Measurements from ENCODE around the gene SMC6.
A peak's percentile ranks its signal among the peaks of the same experiment; 100 is the strongest.

Gene SMC6

DNA sequence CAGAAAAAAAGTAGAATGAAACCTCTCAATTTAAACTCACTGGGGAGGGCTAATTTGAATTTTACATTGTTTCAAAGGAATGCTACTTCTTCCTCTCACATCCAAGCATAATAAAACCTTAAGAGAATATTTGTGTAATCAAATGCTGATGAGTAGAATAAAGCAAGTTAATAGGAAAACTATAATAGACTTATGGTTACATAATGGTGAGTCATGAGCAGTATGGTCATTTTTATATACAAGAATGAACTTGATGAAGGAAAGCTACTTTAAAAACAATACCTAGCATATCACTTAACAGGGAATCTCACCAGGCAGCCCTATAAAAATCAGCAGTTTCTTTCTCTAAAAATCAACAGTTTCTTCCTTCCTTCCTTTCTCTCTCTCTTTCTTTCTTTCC, 132.8 kb downstream of the SMC6 start:
- TF ChIP-seq, protein P1, sequence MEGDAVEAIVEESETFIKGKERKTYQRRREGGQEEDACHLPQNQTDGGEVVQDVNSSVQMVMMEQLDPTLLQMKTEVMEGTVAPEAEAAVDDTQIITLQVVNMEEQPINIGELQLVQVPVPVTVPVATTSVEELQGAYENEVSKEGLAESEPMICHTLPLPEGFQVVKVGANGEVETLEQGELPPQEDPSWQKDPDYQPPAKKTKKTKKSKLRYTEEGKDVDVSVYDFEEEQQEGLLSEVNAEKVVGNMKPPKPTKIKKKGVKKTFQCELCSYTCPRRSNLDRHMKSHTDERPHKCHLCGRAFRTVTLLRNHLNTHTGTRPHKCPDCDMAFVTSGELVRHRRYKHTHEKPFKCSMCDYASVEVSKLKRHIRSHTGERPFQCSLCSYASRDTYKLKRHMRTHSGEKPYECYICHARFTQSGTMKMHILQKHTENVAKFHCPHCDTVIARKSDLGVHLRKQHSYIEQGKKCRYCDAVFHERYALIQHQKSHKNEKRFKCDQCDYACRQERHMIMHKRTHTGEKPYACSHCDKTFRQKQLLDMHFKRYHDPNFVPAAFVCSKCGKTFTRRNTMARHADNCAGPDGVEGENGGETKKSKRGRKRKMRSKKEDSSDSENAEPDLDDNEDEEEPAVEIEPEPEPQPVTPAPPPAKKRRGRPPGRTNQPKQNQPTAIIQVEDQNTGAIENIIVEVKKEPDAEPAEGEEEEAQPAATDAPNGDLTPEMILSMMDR (conservative IDR thresholded peaks at IDR 0.05; ENCODE audit: low read length), result no peak
- DNase-seq (ENCODE audit: low read depth), result peak; percentile 46
- H3K4me3 ChIP-seq (ENCODE audit: low read length), result no peak overlapping the region

DNA sequence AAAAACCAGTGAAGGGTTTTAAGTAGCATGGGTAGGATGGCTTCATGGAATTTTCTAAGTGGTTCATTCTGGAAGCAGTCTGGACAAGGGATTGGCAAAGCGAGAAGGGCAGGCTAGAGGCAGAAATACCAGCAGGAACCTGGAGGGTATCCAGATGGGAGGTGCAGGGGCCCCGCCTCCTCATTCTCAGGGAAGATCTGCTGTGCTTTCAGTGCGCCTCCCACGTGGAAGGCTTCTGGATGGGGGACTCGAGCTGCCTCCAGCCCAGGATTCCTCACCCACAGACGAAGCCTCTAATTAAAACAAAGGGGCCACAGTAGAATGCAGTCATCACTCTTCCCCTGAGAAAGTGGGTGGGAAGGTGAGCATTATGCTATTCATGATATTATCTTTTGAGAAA, 133.3 kb downstream of the SMC6 start:
- TF ChIP-seq, protein P1 (conservative IDR thresholded peaks at IDR 0.05; ENCODE audit: low read length), result no peak
- no peak overlapping the region for H3K4me3 ChIP-seq (ENCODE audit: low read length)
- DNase-seq (ENCODE audit: low read depth), result peak; percentile 34

DNA sequence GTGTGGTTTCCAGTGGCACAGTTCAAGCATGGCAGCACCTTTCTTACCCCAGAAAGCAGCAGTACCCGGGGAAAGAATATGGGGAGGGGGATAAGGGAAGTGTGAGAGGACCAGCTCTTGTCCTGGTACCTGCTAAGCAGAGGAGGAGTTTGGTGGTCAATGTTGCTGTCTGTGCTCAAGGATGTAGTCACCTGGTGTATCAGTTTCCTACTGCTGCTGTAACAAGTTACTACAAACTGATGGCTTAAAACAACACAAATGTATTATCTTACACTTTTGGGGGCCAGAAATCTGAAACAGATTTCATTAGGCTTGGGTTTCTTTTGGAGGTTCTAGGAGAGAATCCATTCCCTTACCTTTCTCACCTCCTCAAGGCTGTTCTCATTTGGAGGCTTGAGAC, 135.7 kb downstream of the SMC6 start:
- H3K4me3 ChIP-seq (ENCODE audit: low read length), result no peak overlapping the region
- DNase-seq (ENCODE audit: low read depth), result no peak
- TF ChIP-seq, protein P1 (conservative IDR thresholded peaks at IDR 0.05; ENCODE audit: low read length), result no peak

DNA sequence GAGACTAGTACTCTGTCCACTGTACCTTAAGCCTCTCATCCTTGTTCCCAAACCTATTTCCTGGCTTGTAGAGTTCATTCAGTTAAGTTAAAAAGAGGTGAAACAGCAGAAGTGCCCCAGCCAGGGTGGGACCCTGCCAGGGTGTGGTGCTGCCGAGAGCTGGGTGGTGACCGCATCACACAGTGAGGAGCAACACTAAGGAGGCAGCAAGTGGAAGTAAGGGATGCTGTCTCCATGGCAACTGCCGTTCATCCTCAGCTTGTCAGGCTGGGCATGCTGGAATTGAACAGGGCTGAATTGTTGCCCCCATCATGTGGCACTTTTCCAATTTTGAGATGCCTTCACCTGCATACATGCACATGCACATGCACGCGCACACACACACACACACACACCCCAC, 136.1 kb downstream of the SMC6 start:
- H3K4me3 ChIP-seq (ENCODE audit: low read length), result no peak overlapping the region
- DNase-seq (ENCODE audit: low read depth), result no peak
- TF ChIP-seq, protein P1 (conservative IDR thresholded peaks at IDR 0.05; ENCODE audit: low read length), result no peak

DNA sequence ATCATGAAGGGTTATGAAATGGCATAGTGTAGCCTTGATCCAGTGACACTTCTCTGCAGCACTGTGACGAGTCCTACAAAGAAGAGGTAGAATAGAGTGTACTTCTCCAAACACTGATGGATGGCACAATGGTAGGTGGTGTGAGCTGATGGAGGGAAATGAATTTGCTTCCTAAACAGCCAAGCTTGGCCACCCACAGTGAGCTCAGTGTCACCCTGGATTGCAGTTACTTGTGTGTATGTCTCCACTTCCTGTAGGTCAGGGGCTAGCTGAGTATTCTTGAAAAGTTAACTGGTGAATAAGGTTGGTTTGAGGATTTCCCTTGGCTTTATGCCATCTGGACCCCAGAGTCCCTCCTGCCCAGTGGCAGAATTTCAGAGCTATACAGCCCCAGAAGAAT, 137.2 kb downstream of the SMC6 start:
- no peak overlapping the region for H3K4me3 ChIP-seq (ENCODE audit: low read length)
- TF ChIP-seq, protein P1 (conservative IDR thresholded peaks at IDR 0.05; ENCODE audit: low read length), result no peak
- DNase-seq (ENCODE audit: low read depth), result no peak

DNA sequence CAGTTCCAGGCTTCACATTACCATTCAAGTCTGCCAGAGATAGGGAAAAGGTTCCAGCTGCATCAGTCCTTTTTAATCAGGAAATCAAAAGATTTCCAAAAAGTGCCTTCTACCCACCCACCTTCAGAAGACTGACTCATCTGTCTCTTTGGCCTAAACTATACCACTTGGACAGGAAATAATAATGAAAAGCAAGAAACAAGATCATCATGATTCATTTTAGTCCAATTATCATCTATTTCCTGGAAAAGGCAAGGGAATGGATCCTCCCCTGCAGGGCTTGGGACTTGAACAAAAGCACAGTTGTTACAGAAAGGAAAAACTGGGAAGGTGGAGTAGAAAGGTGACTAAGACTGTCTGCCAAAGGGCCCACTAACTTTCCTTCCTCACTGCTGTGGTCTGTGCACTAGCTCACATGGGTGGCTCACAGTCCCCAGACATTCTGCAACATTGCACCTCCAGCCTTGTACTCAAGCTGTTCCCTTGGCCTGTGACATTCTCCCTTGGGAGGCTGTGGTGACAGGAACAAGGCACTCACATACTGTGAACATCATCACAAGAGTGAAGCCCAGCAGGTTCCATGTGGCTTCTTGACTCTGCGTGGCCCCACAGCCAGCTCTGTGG, 137.8 kb downstream of the SMC6 start:
- TF ChIP-seq, protein P1 (conservative IDR thresholded peaks at IDR 0.05; ENCODE audit: low read length), result no peak
- H3K4me3 ChIP-seq (ENCODE audit: low read length), result no peak overlapping the region
- DNase-seq (ENCODE audit: low read depth), result peak; percentile 46

DNA sequence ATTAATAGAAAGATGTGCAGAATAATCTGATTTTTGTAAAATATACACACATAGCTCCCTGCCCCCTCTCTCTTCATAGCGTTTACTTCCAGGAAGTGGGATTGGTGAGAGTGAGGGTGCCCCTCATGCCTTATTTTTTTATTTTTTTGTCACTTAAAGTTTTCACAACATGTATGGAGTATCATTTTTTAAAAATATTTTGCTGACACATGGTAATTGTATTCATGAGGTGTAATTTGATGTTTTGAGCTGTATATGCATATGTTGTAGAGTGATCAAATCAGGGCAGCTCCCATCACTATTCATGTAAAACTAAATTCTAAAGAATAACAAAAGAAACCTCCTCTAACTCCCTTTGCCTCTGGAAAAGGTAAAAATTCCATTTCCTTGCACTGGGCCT, 138.5 kb downstream of the SMC6 start:
- H3K4me3 ChIP-seq (ENCODE audit: low read length), result no peak overlapping the region
- DNase-seq (ENCODE audit: low read depth), result no peak
- TF ChIP-seq, protein P1 (conservative IDR thresholded peaks at IDR 0.05; ENCODE audit: low read length), result no peak

Measured in AG10803 (cell line).